ENCODE data around the gene MXRA8. TPM values are rescaled to one million over a fixed set of nuclear protein-coding genes. Genes with fewer than 3 reads are reported as not detected.
A peak's percentile ranks its signal among the peaks of the same experiment; 100 is the strongest.

The MXRA8 gene
- total and polyA plus RNA-seq, 9 of the 15 experiments (the other 6 are each of a cell fraction or from before 2014, with no cell fraction given): 0.66 to 11.3 (median 6.3) TPM

DNA sequence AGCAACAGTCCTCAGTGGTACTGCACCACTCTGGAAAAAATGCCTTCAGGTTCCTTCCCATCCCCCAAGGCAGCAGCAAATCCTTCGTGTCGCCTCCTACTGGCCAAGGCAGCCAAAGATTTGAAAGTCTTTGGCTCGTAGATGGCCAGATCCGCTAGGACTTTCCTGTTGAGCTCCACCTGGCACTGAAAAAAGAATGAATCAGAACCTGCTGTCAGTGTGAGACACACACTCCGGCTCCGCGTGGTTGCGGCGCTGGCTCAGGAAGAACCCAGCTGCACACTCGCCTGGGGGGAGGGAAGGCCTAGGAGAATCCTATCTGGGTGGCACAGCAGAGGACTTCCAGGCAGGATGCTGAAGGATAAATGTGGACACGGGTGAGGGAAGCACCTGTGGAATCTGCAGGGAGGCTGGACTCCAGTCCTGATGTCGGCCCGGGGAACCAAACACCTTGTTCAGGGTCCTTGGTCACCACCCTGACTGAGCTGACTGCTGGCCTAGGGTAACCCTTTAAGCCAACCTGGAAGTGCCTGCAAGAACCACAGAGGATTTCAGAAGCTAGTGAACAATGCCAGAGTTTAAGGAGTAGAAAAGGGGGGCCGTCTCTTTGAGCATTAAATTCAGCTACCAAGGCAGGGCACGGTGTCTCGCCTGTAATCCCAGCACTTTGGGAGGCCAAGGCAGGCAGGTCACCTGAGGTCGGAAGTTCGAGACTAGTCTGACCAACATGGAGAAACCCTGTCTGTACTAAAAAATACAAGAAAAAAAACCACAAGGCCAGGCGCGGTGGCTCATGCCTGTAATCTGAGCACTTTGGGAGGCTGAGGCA, 43.9 kb upstream of the MXRA8 start (continued):
- TF ChIP-seq ZNF3 (CRISPR knock-in tag; IDR thresholded peaks at IDR 0.05): no peak
- TF ChIP-seq, protein P1, sequence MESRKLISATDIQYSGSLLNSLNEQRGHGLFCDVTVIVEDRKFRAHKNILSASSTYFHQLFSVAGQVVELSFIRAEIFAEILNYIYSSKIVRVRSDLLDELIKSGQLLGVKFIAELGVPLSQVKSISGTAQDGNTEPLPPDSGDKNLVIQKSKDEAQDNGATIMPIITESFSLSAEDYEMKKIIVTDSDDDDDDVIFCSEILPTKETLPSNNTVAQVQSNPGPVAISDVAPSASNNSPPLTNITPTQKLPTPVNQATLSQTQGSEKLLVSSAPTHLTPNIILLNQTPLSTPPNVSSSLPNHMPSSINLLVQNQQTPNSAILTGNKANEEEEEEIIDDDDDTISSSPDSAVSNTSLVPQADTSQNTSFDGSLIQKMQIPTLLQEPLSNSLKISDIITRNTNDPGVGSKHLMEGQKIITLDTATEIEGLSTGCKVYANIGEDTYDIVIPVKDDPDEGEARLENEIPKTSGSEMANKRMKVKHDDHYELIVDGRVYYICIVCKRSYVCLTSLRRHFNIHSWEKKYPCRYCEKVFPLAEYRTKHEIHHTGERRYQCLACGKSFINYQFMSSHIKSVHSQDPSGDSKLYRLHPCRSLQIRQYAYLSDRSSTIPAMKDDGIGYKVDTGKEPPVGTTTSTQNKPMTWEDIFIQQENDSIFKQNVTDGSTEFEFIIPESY (CRISPR knock-in tag; IDR thresholded peaks at IDR 0.05): peak; percentile 98
- peak; percentile 29 to 53; a peak in 3 of 4 replicates for TF ChIP-seq RAD21 (CRISPR knock-in tag; conservative IDR thresholded peaks at IDR 0.05 in 1 of 2, IDR thresholded peaks at IDR 0.05 in 1 of 2)
- no peak for TF ChIP-seq FIP1L1 (IDR thresholded peaks at IDR 0.05; ENCODE audit: low read depth, low read length, poor library complexity, severe bottlenecking)
- TF ChIP-seq, protein P2, sequence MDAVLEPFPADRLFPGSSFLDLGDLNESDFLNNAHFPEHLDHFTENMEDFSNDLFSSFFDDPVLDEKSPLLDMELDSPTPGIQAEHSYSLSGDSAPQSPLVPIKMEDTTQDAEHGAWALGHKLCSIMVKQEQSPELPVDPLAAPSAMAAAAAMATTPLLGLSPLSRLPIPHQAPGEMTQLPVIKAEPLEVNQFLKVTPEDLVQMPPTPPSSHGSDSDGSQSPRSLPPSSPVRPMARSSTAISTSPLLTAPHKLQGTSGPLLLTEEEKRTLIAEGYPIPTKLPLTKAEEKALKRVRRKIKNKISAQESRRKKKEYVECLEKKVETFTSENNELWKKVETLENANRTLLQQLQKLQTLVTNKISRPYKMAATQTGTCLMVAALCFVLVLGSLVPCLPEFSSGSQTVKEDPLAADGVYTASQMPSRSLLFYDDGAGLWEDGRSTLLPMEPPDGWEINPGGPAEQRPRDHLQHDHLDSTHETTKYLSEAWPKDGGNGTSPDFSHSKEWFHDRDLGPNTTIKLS (IDR thresholded peaks at IDR 0.05; ENCODE audit: borderline replicate concordance, low read depth): peak; percentile 21; the same call in 1 of the 2 replicates
- no peak for TF ChIP-seq NR2C2 (CRISPR knock-in tag; IDR thresholded peaks at IDR 0.05)
- TF ChIP-seq NR2C2 (tag; IDR thresholded peaks at IDR 0.05): peak; percentile 24; the same call in 1 of the 2 replicates
- TF ChIP-seq, protein P3, sequence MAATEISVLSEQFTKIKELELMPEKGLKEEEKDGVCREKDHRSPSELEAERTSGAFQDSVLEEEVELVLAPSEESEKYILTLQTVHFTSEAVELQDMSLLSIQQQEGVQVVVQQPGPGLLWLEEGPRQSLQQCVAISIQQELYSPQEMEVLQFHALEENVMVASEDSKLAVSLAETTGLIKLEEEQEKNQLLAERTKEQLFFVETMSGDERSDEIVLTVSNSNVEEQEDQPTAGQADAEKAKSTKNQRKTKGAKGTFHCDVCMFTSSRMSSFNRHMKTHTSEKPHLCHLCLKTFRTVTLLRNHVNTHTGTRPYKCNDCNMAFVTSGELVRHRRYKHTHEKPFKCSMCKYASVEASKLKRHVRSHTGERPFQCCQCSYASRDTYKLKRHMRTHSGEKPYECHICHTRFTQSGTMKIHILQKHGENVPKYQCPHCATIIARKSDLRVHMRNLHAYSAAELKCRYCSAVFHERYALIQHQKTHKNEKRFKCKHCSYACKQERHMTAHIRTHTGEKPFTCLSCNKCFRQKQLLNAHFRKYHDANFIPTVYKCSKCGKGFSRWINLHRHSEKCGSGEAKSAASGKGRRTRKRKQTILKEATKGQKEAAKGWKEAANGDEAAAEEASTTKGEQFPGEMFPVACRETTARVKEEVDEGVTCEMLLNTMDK (IDR thresholded peaks at IDR 0.05; ENCODE audit: borderline replicate concordance, insufficient read depth, low read depth, low read length, poor library complexity, severe bottlenecking): peak; percentile 92
- TF ChIP-seq, protein P4, sequence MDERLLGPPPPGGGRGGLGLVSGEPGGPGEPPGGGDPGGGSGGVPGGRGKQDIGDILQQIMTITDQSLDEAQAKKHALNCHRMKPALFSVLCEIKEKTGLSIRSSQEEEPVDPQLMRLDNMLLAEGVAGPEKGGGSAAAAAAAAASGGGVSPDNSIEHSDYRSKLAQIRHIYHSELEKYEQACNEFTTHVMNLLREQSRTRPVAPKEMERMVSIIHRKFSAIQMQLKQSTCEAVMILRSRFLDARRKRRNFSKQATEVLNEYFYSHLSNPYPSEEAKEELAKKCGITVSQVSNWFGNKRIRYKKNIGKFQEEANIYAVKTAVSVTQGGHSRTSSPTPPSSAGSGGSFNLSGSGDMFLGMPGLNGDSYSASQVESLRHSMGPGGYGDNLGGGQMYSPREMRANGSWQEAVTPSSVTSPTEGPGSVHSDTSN (CRISPR knock-in tag; IDR thresholded peaks at IDR 0.05; ENCODE audit: low read depth): no peak
- TF ChIP-seq, protein P4 (tag; conservative IDR thresholded peaks at IDR 0.05; ENCODE audit: low read depth): 0 out of 2 replicates have a peak, but pooled peaks have one; percentile 27
- TF ChIP-seq, protein P5, sequence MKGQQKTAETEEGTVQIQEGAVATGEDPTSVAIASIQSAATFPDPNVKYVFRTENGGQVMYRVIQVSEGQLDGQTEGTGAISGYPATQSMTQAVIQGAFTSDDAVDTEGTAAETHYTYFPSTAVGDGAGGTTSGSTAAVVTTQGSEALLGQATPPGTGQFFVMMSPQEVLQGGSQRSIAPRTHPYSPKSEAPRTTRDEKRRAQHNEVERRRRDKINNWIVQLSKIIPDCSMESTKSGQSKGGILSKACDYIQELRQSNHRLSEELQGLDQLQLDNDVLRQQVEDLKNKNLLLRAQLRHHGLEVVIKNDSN (CRISPR knock-in tag; IDR thresholded peaks at IDR 0.05): peak; percentile 38; the same call in 1 of the 2 replicates
- peak in 1 of 2 experiments; percentile 38; a peak in 1 of 4 replicates for TF ChIP-seq FOXA3 (CRISPR knock-in tag; conservative IDR thresholded peaks at IDR 0.05 in 1 of 2, IDR thresholded peaks at IDR 0.05 in 1 of 2)
- TF ChIP-seq XRCC5 (IDR thresholded peaks at IDR 0.05; ENCODE audit: low read depth, low read length): peak; percentile 73; the same call in 1 of the 2 replicates
- peak; percentile 74 for TF ChIP-seq POLR2A (conservative IDR thresholded peaks at IDR 0.05)
